Measurements from ENCODE around the gene FOXP3.

FOXP3 gene

DNA sequence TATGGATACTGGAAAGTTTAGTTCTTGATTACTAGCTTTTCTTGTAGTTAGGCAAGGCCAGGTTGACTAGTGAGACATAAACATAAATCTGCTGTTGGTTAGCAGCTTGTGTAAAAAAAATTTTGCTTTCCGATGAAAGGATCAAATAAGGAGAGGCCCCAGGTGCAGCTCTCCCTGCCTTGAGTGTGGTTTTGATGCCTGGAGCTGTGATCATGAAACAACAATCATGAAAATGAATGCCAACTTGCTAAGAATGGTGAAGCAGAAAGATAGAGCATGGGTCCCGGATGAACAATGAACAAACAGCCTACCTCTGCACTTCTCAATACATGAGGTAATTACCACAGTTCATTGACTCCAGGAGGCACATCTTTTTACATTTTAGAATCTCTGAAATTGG is 50.1 kb downstream of the FOXP3 start:
- DNase-seq (no peak), ATAC-seq (no peak)

DNA sequence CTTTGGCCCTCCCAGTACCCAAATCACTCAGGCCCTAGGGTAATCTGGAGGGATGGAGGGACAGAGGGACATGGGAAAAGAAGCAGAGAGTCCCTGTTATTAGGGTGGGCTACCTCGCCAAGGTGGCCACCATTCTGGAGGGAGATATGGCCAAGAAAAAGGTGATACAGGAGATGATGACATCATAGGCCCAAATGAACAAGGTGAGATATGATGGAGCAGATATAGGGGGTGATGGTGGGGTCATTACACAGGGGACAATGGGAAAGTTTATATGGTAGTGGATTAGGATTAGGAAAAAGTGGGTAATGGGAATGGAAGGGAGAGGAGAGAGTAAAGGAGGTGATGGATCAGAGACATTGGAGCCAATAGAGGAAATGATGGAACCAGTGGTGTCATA is 51.6 kb downstream of the FOXP3 start:
- DNase-seq (no peak), ATAC-seq (no peak)

DNA sequence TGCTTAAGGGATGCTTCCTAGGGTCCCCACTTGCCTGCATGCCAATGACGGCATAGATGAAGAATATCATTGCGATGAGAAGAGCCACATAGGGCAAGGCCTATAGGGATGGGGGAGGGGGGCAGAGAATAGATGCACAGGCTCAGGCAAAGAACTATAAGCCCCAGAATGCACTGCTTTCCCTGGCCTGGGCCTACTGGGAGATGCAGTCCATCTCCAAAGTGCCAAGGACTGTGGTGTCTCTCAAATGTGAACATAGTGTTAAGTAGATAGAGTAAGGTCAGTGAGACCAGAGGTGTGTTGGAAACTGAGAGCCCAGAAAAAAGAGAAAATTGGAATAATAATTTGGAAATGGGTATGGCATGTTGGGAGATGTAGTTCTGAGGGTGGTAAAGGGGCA is 52.3 kb downstream of the FOXP3 start:
- DNase-seq (no peak), ATAC-seq (no peak)

DNA sequence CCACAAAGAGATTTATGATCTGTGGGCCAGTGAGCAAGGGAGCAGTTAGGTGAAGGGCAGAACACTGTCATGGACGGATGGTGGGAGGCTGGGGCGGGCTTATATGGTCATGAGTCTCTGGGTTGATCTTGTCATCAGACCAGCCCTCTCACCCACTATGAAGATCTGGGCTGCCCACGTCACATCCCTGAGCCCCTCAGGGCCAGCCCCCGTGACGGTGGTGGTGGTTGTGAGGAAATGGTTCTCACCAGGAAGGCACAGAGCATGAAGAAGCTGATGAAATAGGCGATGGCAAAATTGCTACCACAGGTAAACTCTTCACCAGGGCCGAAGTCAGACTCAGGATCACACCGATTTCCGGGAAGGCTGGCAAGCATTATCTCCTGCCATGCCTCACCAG is 53.4 kb downstream of the FOXP3 start:
- DNase-seq = no peak
- ATAC-seq = no peak

DNA sequence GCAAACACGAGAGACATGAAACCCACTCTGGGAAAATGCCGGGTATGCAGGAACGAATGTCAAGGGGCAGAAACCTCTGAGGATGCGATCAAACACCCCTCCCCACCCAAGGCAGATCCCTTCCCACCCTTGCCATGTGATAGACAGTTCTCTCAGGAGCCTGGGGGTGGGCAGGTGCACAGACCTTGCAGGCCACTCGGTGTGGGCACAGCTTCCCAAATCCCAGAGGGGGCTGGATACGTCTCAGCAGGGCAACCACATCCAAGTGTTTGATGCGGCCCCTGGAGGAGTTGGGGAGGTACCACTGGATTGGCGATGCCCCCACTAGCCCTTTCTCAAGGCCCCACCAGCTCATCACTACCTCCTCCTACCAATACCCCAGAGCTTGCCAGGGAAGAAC is 54.1 kb downstream of the FOXP3 start:
- no peak for DNase-seq

DNA sequence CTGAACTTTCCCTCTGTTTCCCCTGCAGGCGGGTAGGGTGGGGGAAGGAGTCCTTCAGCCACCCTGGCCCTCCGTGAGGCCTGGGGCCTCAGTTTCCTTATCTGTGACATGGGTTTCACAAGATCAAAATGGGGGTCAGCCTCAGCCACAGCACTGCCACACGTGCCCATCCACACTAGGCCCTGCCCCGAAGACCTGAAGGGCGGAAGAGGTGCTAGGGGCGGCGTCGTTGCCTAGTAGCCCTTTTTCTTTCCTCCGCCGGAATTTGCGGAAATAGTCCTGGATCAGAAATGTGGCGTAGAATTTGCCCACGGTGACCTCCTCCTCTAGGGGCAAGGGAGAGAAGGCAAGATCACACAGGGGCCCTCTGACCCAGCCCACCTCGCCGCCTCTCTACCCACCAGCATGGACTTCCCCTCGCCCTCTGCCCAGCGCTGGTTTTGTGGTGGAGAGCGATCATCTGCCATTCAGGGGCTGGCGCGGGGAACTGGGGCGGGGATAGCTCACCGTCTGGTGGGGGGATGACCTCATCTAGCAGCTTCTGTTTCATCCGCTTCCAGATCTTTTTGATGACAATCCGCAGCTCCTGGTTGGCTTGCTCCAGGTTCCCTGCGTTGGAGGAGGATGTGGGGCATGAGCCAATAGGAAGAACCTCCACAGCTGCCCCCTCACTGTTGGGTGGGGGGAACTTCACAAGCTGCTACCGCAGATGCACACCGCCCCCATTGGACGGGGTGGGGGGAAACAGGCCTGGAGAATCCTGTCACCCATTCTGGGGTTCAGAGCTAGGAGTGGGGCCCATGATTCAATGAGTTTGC is 54.9 kb downstream of the FOXP3 start:
- ATAC-seq (peak; percentile 46), DNase-seq (peak; percentile 41)

More for the DNA sequence above, 54.1 kb downstream of the FOXP3 start:
- ATAC-seq = no peak

DNA sequence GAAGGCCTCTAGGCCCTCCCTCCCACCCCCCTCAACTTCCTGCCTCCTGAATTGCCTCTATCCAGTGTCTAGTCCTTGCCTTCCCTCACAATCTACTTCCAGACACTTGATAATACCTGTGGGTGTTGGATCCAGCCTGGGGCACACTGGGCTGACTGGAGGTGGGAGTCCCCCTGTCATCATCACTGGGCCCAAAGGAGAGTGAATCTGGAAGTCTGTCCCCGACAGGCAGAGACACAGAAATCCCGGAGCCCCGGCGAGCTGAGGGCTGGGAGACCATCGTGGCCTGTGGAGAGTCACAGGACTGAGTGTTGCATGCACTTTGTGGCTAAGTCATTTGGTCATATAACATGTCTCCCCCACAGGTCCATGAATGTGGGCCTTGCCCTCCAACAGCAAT is 56.1 kb downstream of the FOXP3 start:
- ATAC-seq = no peak
- no peak for DNase-seq

DNA sequence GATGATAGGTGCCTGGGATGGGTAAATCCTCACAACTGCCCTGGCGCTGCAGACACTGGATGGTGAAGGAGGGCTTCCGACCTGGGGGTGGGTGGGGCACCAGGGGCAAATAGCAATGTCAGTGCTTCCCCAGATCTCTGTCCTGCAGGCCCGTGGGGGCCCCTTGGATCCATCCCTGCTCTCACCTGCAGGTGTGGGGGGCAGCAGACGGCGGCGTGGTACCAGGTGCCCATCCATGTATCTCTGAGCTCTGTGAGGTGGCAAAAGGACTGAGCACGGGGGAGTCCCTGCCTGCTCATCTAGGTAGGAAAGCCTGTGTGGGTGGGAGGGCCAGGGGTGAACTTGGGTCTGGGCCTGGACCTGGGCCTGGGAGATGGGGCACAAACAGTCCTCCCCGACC is 58.0 kb downstream of the FOXP3 start:
- ATAC-seq (no peak), DNase-seq (no peak)

DNA sequence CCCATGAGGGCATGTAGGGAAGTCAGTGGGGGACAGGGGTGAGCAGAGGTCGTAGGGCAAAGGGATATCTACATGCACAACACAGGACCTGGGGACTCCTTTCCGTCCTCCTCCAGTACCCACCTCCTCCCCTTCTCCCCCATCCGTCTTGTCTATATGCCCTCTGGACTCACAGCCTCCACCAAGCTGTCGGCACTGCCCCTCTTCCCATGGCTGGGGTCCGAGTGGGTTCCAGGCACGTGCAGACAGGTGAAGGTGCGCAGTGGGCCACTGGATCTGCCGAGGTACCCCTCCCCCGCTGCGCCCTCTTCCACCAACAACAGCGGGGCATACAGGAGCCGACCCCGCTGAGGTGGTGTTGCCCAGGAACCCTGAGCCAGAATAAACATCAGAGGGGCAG is 59.1 kb downstream of the FOXP3 start:
- no peak for DNase-seq
- ATAC-seq = no peak

DNA sequence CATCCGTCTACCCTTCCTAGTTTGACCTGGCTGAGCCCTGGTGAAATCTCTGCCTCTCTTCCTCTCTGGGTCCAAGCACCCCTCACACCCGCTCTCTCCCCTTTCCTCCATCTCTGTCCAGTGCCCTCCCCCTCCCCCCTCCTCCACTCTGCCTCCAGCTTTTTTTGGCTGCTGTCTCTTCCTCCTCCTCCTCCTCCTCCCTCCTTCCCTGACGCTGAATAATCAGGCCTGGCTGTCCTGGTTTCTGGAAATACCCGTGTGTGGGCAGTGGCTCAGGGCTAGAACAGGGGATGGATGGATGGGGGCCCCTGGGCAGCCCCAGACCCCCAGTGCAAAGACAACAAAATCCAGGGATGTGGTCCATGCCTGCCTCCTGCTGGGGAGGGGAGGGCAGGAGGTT is 59.8 kb downstream of the FOXP3 start:
- no peak for DNase-seq
- no peak for ATAC-seq

DNA sequence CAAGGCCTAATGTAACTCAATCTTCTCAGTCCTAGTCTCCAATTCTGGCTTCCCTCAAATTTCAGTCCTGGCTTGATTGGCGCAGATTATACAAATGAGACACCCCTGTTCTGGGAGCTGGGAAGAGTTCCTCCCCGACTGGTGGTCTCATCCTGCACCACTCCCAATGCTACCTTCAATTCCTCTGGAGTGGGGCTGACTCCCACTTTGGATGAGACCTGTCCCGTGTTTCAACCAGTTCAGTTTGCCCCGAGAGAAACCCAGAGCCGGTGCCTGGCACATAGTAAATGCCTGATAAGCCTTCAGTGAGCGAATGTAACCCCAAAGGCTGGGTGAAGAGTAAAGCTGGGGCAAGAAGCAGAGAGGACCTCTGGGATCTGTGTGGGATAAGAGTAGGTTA is 60.5 kb downstream of the FOXP3 start:
- ATAC-seq = no peak

DNA sequence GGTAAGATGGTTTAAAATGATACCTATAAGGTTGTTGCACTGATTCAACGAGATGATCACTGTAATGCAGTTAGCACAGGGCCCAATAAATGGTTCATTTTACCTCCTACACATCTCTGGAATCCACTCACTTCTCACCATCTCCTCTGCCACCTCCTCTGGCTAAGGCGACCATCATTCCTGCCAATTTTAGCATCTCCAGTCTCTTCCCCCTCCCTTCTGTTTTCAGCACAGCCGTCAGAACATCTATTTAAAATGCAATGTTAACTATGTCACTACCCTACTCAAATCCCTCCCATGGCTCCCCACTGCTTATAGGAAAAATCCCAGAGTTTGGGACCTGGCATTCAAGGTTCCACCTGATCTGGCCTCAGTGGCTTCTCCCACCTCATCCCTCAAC is 61.0 kb downstream of the FOXP3 start:
- no peak for DNase-seq
- no peak for ATAC-seq

More for the DNA sequence above, 60.5 kb downstream of the FOXP3 start:
- DNase-seq = no peak

DNA sequence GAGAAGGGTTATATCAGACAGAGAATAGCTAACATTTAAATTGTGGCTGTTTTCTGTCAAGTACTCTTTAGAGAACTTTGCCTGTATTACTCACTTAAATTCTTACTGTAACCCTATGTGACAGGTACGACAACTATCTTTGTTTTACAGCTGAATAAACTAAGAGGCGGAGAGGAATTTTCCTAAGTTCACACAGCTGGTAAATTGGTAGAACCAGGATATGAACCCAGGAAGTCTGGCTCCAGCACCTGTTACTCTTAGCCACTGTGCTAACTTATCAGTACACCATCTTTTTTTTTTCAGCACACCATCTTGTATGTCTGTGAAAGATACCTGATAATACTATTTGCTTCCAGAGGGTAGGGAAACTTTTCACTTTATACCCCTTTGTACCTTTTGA is 62.5 kb downstream of the FOXP3 start:
- DNase-seq (no peak), ATAC-seq (no peak)

Measured in stimulated activated naive CD8-positive, alpha-beta T cell treated with anti-CD3 and anti-CD28 coated beads, Interleukin-15, Interleukin-2, amounts not matched to agents 100 U/mL and 50 U/mL, for 24 hours (primary cell).